IgD-negative memory B cell (primary cell): Measurements from ENCODE around the gene ZMYM3. TPM values are rescaled to one million over a fixed set of nuclear protein-coding genes. Genes with fewer than 3 reads are reported as not detected.
"Not testable (repeated sequence)": the region's sequence is repeated elsewhere in the genome, so short reads cannot be mapped to it uniquely, and the experiment has no call there.

Source experiments
- H3K27ac Mint-ChIP-seq, 3 donors: one replicate each; pipeline ENCODE4 v1.8.0; 2020 to 2022; ENCODE audit warnings: mild to moderate bottlenecking in 3 of 3, mixed read lengths in 3 of 3, moderate library complexity in 1 of 3
- H3K27me3 Mint-ChIP-seq: one replicate; pipeline ENCODE4 v1.8.0; 2021; ENCODE audit warnings: mixed read lengths
- H3K36me3 Mint-ChIP-seq: one replicate; pipeline ENCODE4 v1.8.0; 2020; ENCODE audit warnings: mild to moderate bottlenecking, mixed read lengths
- H3K4me1 Mint-ChIP-seq, 3 donors: one replicate each; pipeline ENCODE4 v1.8.0; 2020 to 2022; ENCODE audit warnings: mixed read lengths in 3 of 3, mild to moderate bottlenecking in 1 of 3
- H3K4me3 Mint-ChIP-seq, 4 donors: one replicate each; pipeline ENCODE4 v1.8.0; 2020 to 2022; ENCODE audit warnings: mild to moderate bottlenecking in 4 of 4, mixed read lengths in 4 of 4, moderate library complexity in 3 of 4
- H3K9me3 Mint-ChIP-seq, 3 donors: one replicate each; pipeline ENCODE4 v1.8.0; 2020 to 2021; ENCODE audit warnings: mixed read lengths in 3 of 3, mild to moderate bottlenecking in 1 of 3
- polyA plus RNA-seq: library from polyadenylated mRNA; unstranded; fragments of 300-500 nt; fragmentation: Illumina TruSeq; gene quantifications from one replicate; pipeline ENCODE4 v1.2.3, GENCODE V29; 2021

ZMYM3 gene
- 7.0 TPM for polyA plus RNA-seq

DNA sequence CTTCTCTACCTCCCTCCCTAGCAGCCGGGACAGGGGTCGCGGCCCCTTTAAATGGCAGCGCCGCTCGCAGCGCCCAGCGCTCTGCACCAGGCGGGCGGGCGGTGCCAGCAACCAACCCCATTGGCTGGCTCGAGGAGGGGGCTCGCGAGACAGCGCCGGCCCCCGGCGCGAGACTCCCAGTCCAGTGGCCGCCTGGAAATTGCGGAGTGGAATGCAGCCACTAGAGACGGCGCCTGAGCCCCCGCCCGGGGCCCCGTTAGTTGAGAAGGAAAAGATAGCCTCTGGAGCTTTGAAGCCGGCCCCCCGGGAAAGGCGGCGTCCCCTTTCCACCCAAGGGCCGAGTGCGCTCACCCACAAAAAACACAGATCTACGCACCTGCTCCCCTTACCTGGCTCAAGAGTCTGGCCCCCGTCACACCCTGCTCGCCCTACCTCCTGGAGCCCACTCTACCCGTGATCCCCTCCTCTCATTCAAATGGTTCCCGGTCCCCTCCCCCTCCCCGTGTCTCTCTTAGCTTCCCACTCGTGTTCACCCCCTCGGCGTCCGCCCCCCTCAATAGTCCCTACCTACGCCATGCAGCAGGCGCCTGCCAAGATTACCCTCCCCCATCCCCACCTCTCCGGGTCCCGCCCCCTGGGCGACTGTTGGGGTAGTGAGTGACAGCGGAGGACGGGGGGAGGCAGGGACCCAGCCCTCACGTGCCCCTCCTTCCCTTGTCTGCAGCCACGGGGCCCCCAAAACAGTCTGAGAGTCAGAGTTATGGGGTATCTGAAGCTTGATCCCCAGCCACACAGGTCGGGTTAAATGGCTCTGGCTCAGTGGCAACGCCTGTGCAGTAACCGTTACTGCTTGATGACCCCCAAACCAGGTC, at the start of gene ZMYM3:
Gene ZMYM3 (minus strand): TSS at position 49 of the 872 bp plus-strand sequence. CDS start 885 bp downstream, outside the sequence.
- H3K36me3 Mint-ChIP-seq, result no peaks in the 10 kb centered on the region
- peak within 1 kb of the TSS; percentile 91 to 98 (median 98) for H3K4me3 Mint-ChIP-seq
- no peaks in the 10 kb centered on the region for H3K27me3 Mint-ChIP-seq
- H3K27ac Mint-ChIP-seq, result peak within 1 kb of the TSS; percentile 73 to 93 (median 88)
- peaks cover 1 to 16% (median 4%) of the 10 kb centered on the region in 3 donors for H3K4me1 Mint-ChIP-seq
- H3K9me3 Mint-ChIP-seq, result no peaks in the 10 kb centered on the region

DNA sequence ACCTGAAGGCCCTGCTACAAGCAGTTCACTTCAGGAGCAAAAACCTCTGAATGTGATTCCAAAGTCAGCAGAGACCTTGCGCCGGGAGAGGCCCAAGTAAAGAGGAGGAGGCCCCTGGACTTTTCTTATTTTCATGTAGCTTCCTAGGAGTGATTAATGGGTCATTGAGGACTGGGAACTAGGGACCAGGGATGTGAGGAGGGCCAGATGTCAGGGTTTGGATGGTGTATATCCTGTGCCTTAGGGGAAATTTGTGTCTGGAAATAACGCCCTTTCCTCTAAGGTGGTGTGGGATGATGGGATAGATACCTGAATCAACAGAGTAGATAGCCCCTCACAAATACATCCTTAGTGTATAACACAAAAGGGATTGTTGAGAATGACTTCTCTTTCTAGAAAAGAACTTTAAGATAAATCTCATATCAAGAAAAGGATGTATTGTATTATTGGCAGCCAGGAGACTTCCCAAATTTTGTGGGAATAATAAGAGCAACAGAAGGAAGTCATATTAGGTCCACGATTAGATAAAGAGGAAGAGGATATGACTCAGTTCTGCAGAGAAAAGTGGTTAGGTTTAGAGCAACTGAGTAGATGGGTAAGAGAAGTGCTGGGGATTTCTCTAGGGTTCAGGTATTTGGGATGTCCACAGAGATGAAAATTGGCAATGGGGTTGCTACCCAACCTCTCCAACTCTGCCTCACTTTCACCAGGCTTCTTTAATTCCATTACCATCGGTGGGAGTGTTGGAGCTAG, 48.7 kb upstream of the ZMYM3 start:
- Mint-ChIP-seq H3K27me3 (no peaks in the 10 kb centered on the region), H3K36me3 (no peaks in the 10 kb centered on the region), H3K4me3 (no peak overlapping the region), H3K9me3 (no peaks in the 10 kb centered on the region), H3K4me1 (peaks cover 0 to 2% (median 0%) of the 10 kb centered on the region in 3 donors), H3K27ac (no peak overlapping the region)

- Mint-ChIP-seq H3K27me3 (no peaks in the 10 kb centered on the region), H3K36me3 (no peaks in the 10 kb centered on the region), H3K4me3 (no peak within 1 kb of the TSS), H3K9me3 (no peaks in the 10 kb centered on the region), H3K27ac (peak within 1 kb of the TSS in 1 of 3 donors; percentile 59), H3K4me1 (peaks cover 0 to 2% (median 0%) of the 10 kb centered on the region in 3 donors)
Measured at GRCh38 chrX:71301195-71301924, 47.4 kb upstream of the ZMYM3 start, which contains the start of gene ITGB1BP2. Gene ITGB1BP2 (plus strand): TSS chrX:71301750. CDS start chrX:71301807, 57 bp downstream.

DNA sequence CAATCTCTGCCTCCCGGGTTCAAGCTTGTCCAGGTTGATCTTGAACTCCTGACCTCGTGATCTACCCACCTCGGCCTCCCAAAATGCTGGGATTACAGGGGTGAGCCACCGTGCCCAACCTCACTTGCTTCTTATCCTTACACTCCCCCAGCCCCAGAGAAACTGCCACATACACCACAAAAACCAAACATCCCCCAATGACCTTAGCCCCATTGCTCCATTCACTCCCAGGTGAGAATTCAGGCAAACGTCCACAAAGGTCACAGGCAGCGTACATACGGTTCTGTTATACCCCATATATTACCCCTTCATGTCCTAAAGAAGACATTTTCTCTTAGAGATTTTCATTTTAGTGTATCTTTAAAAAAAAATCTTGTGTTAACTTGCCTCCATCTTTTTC, 46.6 kb upstream of the ZMYM3 start:
- H3K4me1 Mint-ChIP-seq, H3K9me3 Mint-ChIP-seq, H3K36me3 Mint-ChIP-seq, H3K4me3 Mint-ChIP-seq, H3K27me3 Mint-ChIP-seq: not testable (repeated sequence)
- peak overlapping the region in 1 of 3 donors; percentile 59 for H3K27ac Mint-ChIP-seq

DNA sequence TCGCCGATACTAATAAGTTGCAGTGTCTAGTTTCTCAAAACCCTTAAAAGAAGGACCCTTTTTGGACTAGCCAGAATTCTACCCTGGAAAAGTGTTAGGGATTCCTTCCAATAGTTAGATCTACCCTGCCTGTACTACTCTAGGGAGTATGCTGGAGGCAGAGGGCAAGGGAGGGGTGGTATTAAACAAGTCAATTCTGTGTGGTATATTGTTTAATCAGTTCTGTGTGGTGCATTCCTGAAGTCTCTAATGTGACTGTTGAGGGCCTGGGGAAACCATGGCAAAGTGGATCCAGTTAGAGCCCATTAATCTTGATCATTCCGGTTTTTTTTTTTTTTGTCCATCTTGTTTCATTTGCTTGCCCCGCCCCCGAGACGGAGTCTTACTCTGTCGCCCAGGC, 46.1 kb upstream of the ZMYM3 start:
- not testable (repeated sequence) for H3K36me3 Mint-ChIP-seq, H3K9me3 Mint-ChIP-seq, H3K27me3 Mint-ChIP-seq, H3K27ac Mint-ChIP-seq, H3K4me1 Mint-ChIP-seq, H3K4me3 Mint-ChIP-seq

DNA sequence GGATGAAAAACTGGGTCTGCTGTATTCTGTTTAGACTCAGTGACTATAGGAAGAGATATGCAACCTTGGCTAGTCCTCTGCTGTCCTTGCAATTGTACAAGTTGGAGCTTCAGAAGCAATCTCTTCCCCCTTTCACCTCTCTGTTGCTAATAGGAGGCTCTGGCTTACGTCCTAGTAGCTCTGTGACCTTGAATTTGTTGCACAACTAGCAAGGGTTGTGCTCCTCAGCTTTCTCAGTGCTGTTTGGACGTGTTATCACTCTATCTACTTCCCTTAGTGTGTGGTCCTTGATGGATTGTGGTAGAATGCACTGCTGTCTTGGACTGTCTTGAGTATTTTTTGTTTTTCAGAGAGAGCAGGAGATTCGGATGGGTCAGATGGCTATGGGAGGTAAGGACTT, 44.2 kb upstream of the ZMYM3 start:
- H3K4me3 Mint-ChIP-seq, result peak overlapping the region in 1 of 4 donors; percentile 12
- H3K36me3 Mint-ChIP-seq, result no peaks in the 10 kb centered on the region
- H3K4me1 Mint-ChIP-seq, result peaks cover 0 to 2% (median 0%) of the 10 kb centered on the region in 3 donors
- no peak overlapping the region for H3K27ac Mint-ChIP-seq
- H3K9me3 Mint-ChIP-seq, result no peaks in the 10 kb centered on the region
- H3K27me3 Mint-ChIP-seq, result no peaks in the 10 kb centered on the region

GRCh38 chrX:71296806-71297205, 42.9 kb upstream of the ZMYM3 start:
- no peaks in the 10 kb centered on the region for H3K36me3 Mint-ChIP-seq
- H3K4me1 Mint-ChIP-seq, result peaks cover 0 to 2% (median 0%) of the 10 kb centered on the region in 3 donors
- H3K27me3 Mint-ChIP-seq, result no peaks in the 10 kb centered on the region
- H3K4me3 Mint-ChIP-seq, result no peak overlapping the region
- no peaks in the 10 kb centered on the region for H3K9me3 Mint-ChIP-seq
- H3K27ac Mint-ChIP-seq, result no peak overlapping the region

DNA sequence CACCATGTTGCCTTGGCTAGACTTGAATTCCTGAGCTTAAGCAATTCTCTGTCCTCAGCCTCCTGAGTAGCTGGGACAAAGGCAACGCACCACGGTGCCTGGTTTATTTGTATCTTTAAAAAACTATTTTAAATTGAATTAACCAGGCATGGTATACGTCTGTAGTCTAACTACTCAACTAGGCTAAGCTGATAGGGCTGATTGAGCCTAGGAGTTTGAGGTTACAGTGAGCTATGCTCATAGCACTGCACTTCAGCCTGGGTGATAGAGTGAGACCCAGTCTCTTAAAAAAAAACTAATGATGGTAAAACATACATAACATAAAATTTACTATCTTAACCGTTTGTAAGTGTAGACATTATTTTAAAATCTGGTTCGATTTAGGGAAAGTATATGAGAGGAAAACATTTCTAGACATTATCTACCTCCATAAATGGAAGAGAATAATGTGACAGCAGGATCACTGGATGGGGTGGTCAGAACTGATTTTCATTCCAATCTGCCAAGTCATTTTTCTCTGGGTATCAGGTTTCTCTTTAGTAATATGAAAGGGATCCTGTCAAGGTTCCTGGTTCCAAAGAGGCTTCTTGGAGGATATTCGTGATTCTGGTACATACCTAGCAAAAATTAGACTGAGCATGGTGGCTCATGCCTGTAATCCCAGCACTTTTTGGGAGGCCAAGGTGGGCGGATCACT, 38.9 kb upstream of the ZMYM3 start:
- H3K27ac Mint-ChIP-seq, result no peak overlapping the region
- no peaks in the 10 kb centered on the region for H3K9me3 Mint-ChIP-seq
- H3K36me3 Mint-ChIP-seq, result no peaks in the 10 kb centered on the region
- no peak overlapping the region for H3K4me3 Mint-ChIP-seq
- H3K27me3 Mint-ChIP-seq, result no peaks in the 10 kb centered on the region
- H3K4me1 Mint-ChIP-seq, result peaks cover 5 to 16% (median 5%) of the 10 kb centered on the region in 3 donors

- Mint-ChIP-seq H3K4me3 (no peak overlapping the region), H3K27me3 (no peaks in the 10 kb centered on the region), H3K36me3 (no peaks in the 10 kb centered on the region), H3K27ac (peak overlapping the region in 1 of 3 donors; percentile 50), H3K4me1 (peaks cover 5 to 16% (median 6%) of the 10 kb centered on the region in 3 donors), H3K9me3 (no peaks in the 10 kb centered on the region)
Measured at GRCh38 chrX:71291381-71291780, 37.4 kb upstream of the ZMYM3 start.

- Mint-ChIP-seq H3K27me3 (no peaks in the 10 kb centered on the region), H3K4me3 (peak overlapping the region in 2 of 4 donors; percentile 12 to 59), H3K27ac (no peak overlapping the region), H3K4me1 (peaks cover 7 to 19% (median 17%) of the 10 kb centered on the region in 3 donors), H3K9me3 (no peaks in the 10 kb centered on the region), H3K36me3 (no peaks in the 10 kb centered on the region)
Measured at GRCh38 chrX:71285929-71286328, 32.0 kb upstream of the ZMYM3 start.

DNA sequence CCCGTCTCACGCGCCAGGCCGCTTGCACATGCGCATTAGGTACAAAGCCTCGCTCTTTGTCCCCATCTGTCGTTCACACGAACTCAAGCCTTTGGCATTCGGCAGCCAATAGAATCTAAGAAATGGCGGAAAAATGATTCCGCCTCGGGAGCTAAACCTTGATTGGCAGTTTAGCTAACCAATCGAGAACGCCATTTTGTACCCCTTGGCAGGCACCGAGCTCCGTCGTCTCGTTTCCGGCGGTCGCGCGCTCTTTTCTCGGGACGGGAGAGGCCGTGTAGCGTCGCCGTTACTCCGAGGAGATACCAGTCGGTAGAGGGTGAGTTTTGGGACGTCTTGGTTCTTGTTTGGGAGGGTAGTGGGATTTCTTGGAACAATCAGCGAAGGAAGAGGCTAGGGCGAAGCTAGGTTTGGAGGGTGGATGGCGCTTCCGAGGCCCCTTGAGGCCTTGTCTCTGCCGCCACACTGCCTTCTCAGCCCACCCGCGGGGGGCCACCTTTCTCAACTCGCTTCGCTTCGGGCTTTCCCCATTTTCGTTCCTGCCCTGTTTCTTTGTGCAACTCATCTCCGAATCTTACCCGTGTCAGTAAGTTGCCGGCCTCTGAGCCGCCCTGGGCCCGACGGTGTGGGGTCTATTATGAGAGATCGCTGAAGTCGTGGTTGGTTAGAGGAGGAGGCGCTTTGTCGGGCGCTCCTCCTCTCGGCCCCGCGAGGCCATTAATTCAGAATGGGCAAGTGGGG, 29.6 kb upstream of the ZMYM3 start, which contains the start of gene NONO:
Gene NONO (plus strand): TSS at position 233 of the 741 bp plus-strand sequence. CDS start 7,003 bp downstream, outside the sequence.
- Mint-ChIP-seq H3K36me3 (no peaks in the 10 kb centered on the region), H3K4me3 (peak within 1 kb of the TSS; percentile 97 to 100 (median 98)), H3K9me3 (peaks cover 0 to 8% (median 0%) of the 10 kb centered on the region in 3 donors), H3K4me1 (peaks cover 3 to 15% (median 11%) of the 10 kb centered on the region in 3 donors), H3K27me3 (no peaks in the 10 kb centered on the region), H3K27ac (peak within 1 kb of the TSS; percentile 99 to 100 (median 100))

GRCh38 chrX:71282514-71283402, 28.8 kb upstream of the ZMYM3 start:
- Mint-ChIP-seq H3K4me3 (peak overlapping the region; percentile 97 to 100 (median 98)), H3K27me3 (no peaks in the 10 kb centered on the region), H3K27ac (peak overlapping the region; percentile 99 to 100 (median 100)), H3K36me3 (no peaks in the 10 kb centered on the region), H3K4me1 (peaks cover 2 to 14% (median 9%) of the 10 kb centered on the region in 3 donors), H3K9me3 (peaks cover 0 to 8% (median 0%) of the 10 kb centered on the region in 3 donors)

DNA sequence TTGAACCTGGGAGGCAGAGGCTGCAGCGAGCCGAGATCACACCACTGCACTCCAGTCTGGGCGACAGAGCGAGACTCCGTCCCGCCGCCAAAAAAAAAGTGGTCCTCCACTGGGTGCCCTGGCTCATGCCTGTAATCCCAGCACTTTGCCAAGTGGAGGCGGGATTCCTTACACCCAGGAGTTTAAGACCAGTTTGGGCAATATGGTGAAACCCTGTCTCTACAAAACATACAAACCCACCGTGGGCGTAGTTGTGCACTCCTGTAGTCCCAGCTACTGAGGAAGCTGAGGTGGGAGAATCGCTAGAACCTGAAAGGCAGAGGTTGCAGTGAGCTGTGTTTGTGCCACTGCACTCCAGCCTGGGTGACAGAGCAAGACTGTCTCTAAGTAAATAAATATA, 27.4 kb upstream of the ZMYM3 start:
- not testable (repeated sequence) for H3K27ac Mint-ChIP-seq, H3K4me3 Mint-ChIP-seq, H3K27me3 Mint-ChIP-seq, H3K36me3 Mint-ChIP-seq, H3K9me3 Mint-ChIP-seq
- peaks cover 2 to 13% (median 9%) of the 10 kb centered on the region in 3 donors for H3K4me1 Mint-ChIP-seq
